Thyroid gland (tissue), 4 donors: Measurements from ENCODE around the gene ZNF740. TPM values are rescaled to one million over a fixed set of nuclear protein-coding genes. Genes with fewer than 3 reads are reported as not detected.

Source experiments
- DNase-seq, 2 donors: peaks; one replicate each; pipeline ENCODE4 v3.0.0-alpha.2; 2019
- H3K27ac ChIP-seq, 3 donors: fragments of 200-600 bp; sonication (generic); 1 replicate in 2 of 3; 2 replicates in 1 of 3; pipeline ENCODE4 v1.5.1; 2016 to 2019; ENCODE audit warnings: mild to moderate bottlenecking in 1 of 3, moderate library complexity in 1 of 3
- H3K27me3 ChIP-seq: fragments of 200-600 bp; sonication (generic); one replicate; pipeline ENCODE4 v1.5.1; 2019
- H3K36me3 ChIP-seq, 2 donors: fragments of 200-600 bp; sonication (generic); one replicate each; pipeline ENCODE4 v1.5.1; 2016 to 2019
- H3K4me1 ChIP-seq, 2 donors: fragments of 200-600 bp; sonication (generic); one replicate each; pipeline ENCODE4 v1.5.1; 2017 to 2019
- H3K4me3 ChIP-seq, 3 donors: fragments of 200-600 bp; sonication (generic); replicated peaks in 1 of 3; 1 replicate in 2 of 3; 2 replicates in 1 of 3; pipeline ENCODE4 v1.5.1; 2016; ENCODE audit warnings: mild to moderate bottlenecking in 1 of 3
- H3K9me3 ChIP-seq: fragments of 200-600 bp; sonication (generic); one replicate; pipeline ENCODE4 v1.5.1; 2017
- CTCF ChIP-seq, 6 experiments: fragments of 200-600 bp in 3 of 6; fragments of 450-650 bp in 3 of 6; sonication (generic) in 3 of 6; IDR thresholded peaks; one replicate each; pipeline ENCODE4 v1.5.1; 2016 to 2019; ENCODE audit warnings: antibody characterized with exemption in 6 of 6, mild to moderate bottlenecking in 2 of 6, inconsistent platforms in 1 of 6, moderate library complexity in 1 of 6
- POLR2A ChIP-seq, 2 donors: fragments of 450-650 bp; IDR thresholded peaks; one replicate each; pipeline ENCODE4 v1.6.1; 2017; ENCODE audit warnings: antibody characterized with exemption in 2 of 2, mild to moderate bottlenecking in 2 of 2, moderate library complexity in 1 of 2
- WGBS, 2 donors: methylation state at CpG; one replicate each; pipeline ENCODE4 v1.1.5; 2017; 5-methylcytosine and 5-hydroxymethylcytosine counted together
- intact Hi-C: fragments of 100-400 bp; cut with DNase I; formaldehyde crosslinking; loops from one replicate; pipeline ENCODE4 v1.15.1; 2023
- total RNA-seq, 4 donors: library from RNA; depleted of rRNA; stranded (reverse); fragments of >200 nt; gene quantifications; one replicate each; pipeline ENCODE4 v1.2.3, GENCODE V29; 2016

The ZNF740 gene
- total RNA-seq, 4 donors from 2014 or later: 16.5 to 22.8 (median 20.6) TPM

- H3K36me3 ChIP-seq: peaks cover 21 to 24% of the 10 kb centered on the region in 2 donors
- DNase-seq: no peak
- intact Hi-C loops: loop anchor here (10.0 kb wide), 1 partner anchor 126 kb away; no protein-coding TSS in a partner anchor
- TF ChIP-seq CTCF (IDR thresholded peaks at IDR 0.05) (no peak), POLR2A (IDR thresholded peaks at IDR 0.05) (peak in 1 of 2 donors; percentile 5)
- H3K27me3 ChIP-seq: no peaks in the 10 kb centered on the region
- WGBS, 2 donors: 84 to 91% methylated on average over 11 of the region's 11 CpGs
- H3K4me1 ChIP-seq: no peaks in the 10 kb centered on the region
- no peak overlapping the region for H3K27ac ChIP-seq
- H3K4me3 ChIP-seq: no peak overlapping the region
- H3K9me3 ChIP-seq: no peaks in the 10 kb centered on the region
Measured at GRCh38 chr12:53191096-53191884, 10.8 kb downstream of the ZNF740 start.

GRCh38 chr12:53191885-53192530, 11.5 kb downstream of the ZNF740 start:
- no peak for DNase-seq
- no peak for TF ChIP-seq CTCF (IDR thresholded peaks at IDR 0.05)
- no peak for TF ChIP-seq POLR2A (IDR thresholded peaks at IDR 0.05)
- no peaks in the 10 kb centered on the region for H3K9me3 ChIP-seq
- intact Hi-C loops: loop anchor here (10.0 kb wide), 1 partner anchor 127 kb away; no protein-coding TSS in a partner anchor
- H3K4me1 ChIP-seq: peaks cover 0 to 2% of the 10 kb centered on the region in 2 donors
- 88 to 93% methylated on average over 12 to 14 of the region's 14 CpGs for WGBS, 2 donors
- no peak overlapping the region for H3K27ac ChIP-seq
- no peak overlapping the region for H3K4me3 ChIP-seq
- no peaks in the 10 kb centered on the region for H3K27me3 ChIP-seq
- peaks cover 14 to 16% of the 10 kb centered on the region in 2 donors for H3K36me3 ChIP-seq

GRCh38 chr12:53192531-53193021, 12.1 kb downstream of the ZNF740 start:
- TF ChIP-seq POLR2A (IDR thresholded peaks at IDR 0.05) (no peak), CTCF (IDR thresholded peaks at IDR 0.05) (no peak)
- Histone ChIP-seq H3K9me3 (no peaks in the 10 kb centered on the region), H3K4me3 (no peak overlapping the region), H3K36me3 (peaks cover 8 to 11% of the 10 kb centered on the region in 2 donors), H3K27ac (no peak overlapping the region), H3K27me3 (no peaks in the 10 kb centered on the region), H3K4me1 (peaks cover 2 to 8% of the 10 kb centered on the region in 2 donors)
- WGBS, 2 donors: 89 to 100% methylated on average over 6 to 13 of the region's 14 CpGs
- no peak for DNase-seq
- intact Hi-C loops: loop anchor here (10.0 kb wide), 1 partner anchor 128 kb away; no protein-coding TSS in a partner anchor

- Histone ChIP-seq H3K4me1 (peaks cover 7 to 12% of the 10 kb centered on the region in 2 donors), H3K36me3 (peaks cover 4 to 6% of the 10 kb centered on the region in 2 donors), H3K27ac (no peak overlapping the region), H3K4me3 (no peak overlapping the region), H3K27me3 (no peaks in the 10 kb centered on the region), H3K9me3 (no peaks in the 10 kb centered on the region)
- 85 to 95% methylated on average over 9 of the region's 9 CpGs for WGBS, 2 donors
- DNase-seq: no peak
- intact Hi-C loops: loop anchor here (10.0 kb wide), 1 partner anchor 128 kb away; no protein-coding TSS in a partner anchor
- no peak for TF ChIP-seq CTCF (IDR thresholded peaks at IDR 0.05)
Measured at GRCh38 chr12:53193040-53193439, 12.5 kb downstream of the ZNF740 start.
